Measurements from ENCODE around the gene ZNF770. TPM values are rescaled to one million over a fixed set of nuclear protein-coding genes. Genes with fewer than 3 reads are reported as not detected.
"Not testable (repeated sequence)": the region's sequence is repeated elsewhere in the genome, so short reads cannot be mapped to it uniquely, and the experiment has no call there.

The ZNF770 gene
- total RNA-seq, 1 experiment from 2014 or later = 28.7 TPM

- in situ Hi-C loops (cut with HindIII; ENCODE audit: low pct_unique_long_range_greater_than_20kb, low sequenced_read_pairs) = no loop called here
- DNase-seq (ENCODE audit: low read depth, low spot score) = no peak
Measured at GRCh38 chr15:34986771-34987480, 1.2 kb downstream of the ZNF770 start.

- in situ Hi-C loops (cut with HindIII; ENCODE audit: low pct_unique_long_range_greater_than_20kb, low sequenced_read_pairs) = no loop called here
- DNase-seq (ENCODE audit: low read depth, low spot score) = no peak
Measured at GRCh38 chr15:34986326-34986725, 1.8 kb downstream of the ZNF770 start.

- DNase-seq (ENCODE audit: low read depth, low spot score) = no peak
- in situ Hi-C loops (cut with HindIII; ENCODE audit: low pct_unique_long_range_greater_than_20kb, low sequenced_read_pairs) = no loop called here
Measured at GRCh38 chr15:34984889-34985630, 3.0 kb downstream of the ZNF770 start.

GRCh38 chr15:34976743-34977142, 11.3 kb downstream of the ZNF770 start:
- DNase-seq (ENCODE audit: low read depth, low spot score) = no peak
- in situ Hi-C loops (cut with HindIII; ENCODE audit: low pct_unique_long_range_greater_than_20kb, low sequenced_read_pairs) = no loop called here

- no peak for DNase-seq (ENCODE audit: low read depth, low spot score)
- in situ Hi-C loops (cut with HindIII; ENCODE audit: low pct_unique_long_range_greater_than_20kb, low sequenced_read_pairs) = no loop called here
Measured at GRCh38 chr15:34976073-34976472, 12.0 kb downstream of the ZNF770 start.

- no peak for DNase-seq (ENCODE audit: low read depth, low spot score)
- in situ Hi-C loops (cut with HindIII; ENCODE audit: low pct_unique_long_range_greater_than_20kb, low sequenced_read_pairs) = no loop called here
Measured at GRCh38 chr15:34973512-34973911, 14.6 kb downstream of the ZNF770 start.

GRCh38 chr15:34970098-34970643, 17.9 kb downstream of the ZNF770 start:
- DNase-seq (ENCODE audit: low read depth, low spot score); in situ Hi-C loops (cut with HindIII; ENCODE audit: low pct_unique_long_range_greater_than_20kb, low sequenced_read_pairs): not testable (repeated sequence)

GRCh38 chr15:34969340-34970097, 18.6 kb downstream of the ZNF770 start, which contains the start of gene AQR:
AQR (minus strand) TSS chr15:34969742; CDS start chr15:34969613, 129 bp downstream.
- in situ Hi-C loops (cut with HindIII; ENCODE audit: low pct_unique_long_range_greater_than_20kb, low sequenced_read_pairs) = no loop called here

GRCh38 chr15:34964277-34964676, 23.8 kb downstream of the ZNF770 start:
- DNase-seq (ENCODE audit: low read depth, low spot score) = no peak
- in situ Hi-C loops (cut with HindIII; ENCODE audit: low pct_unique_long_range_greater_than_20kb, low sequenced_read_pairs) = no loop called here

More at GRCh38 chr15:34969340-34970097, 18.6 kb downstream of the ZNF770 start, which contains the start of gene AQR:
- peak; percentile 98 for DNase-seq (ENCODE audit: low read depth, low spot score)

GRCh38 chr15:34953851-34954250, 34.2 kb downstream of the ZNF770 start:
- no peak for DNase-seq (ENCODE audit: low read depth, low spot score)
- in situ Hi-C loops (cut with HindIII; ENCODE audit: low pct_unique_long_range_greater_than_20kb, low sequenced_read_pairs) = no loop called here

- no peak for DNase-seq (ENCODE audit: low read depth, low spot score)
- in situ Hi-C loops (cut with HindIII; ENCODE audit: low pct_unique_long_range_greater_than_20kb, low sequenced_read_pairs) = no loop called here
Measured at GRCh38 chr15:34952481-34952880, 35.6 kb downstream of the ZNF770 start.

GRCh38 chr15:34951993-34952392, 36.1 kb downstream of the ZNF770 start:
- no peak for DNase-seq (ENCODE audit: low read depth, low spot score)
- in situ Hi-C loops (cut with HindIII; ENCODE audit: low pct_unique_long_range_greater_than_20kb, low sequenced_read_pairs) = no loop called here

GRCh38 chr15:34944936-34945335, 43.2 kb downstream of the ZNF770 start:
- no peak for DNase-seq (ENCODE audit: low read depth, low spot score)
- in situ Hi-C loops (cut with HindIII; ENCODE audit: low pct_unique_long_range_greater_than_20kb, low sequenced_read_pairs) = no loop called here

GRCh38 chr15:34943711-34944110, 44.4 kb downstream of the ZNF770 start:
- no peak for DNase-seq (ENCODE audit: low read depth, low spot score)
- in situ Hi-C loops (cut with HindIII; ENCODE audit: low pct_unique_long_range_greater_than_20kb, low sequenced_read_pairs) = no loop called here

- DNase-seq (ENCODE audit: low read depth, low spot score); in situ Hi-C loops (cut with HindIII; ENCODE audit: low pct_unique_long_range_greater_than_20kb, low sequenced_read_pairs): not testable (repeated sequence)
Measured at GRCh38 chr15:34943264-34943663, 44.8 kb downstream of the ZNF770 start.

GRCh38 chr15:34942363-34942762, 45.7 kb downstream of the ZNF770 start:
- DNase-seq (ENCODE audit: low read depth, low spot score) = no peak
- in situ Hi-C loops (cut with HindIII; ENCODE audit: low pct_unique_long_range_greater_than_20kb, low sequenced_read_pairs) = no loop called here

GRCh38 chr15:34941831-34942230, 46.3 kb downstream of the ZNF770 start:
- no peak for DNase-seq (ENCODE audit: low read depth, low spot score)
- in situ Hi-C loops (cut with HindIII; ENCODE audit: low pct_unique_long_range_greater_than_20kb, low sequenced_read_pairs) = no loop called here

GRCh38 chr15:34941185-34941698, 46.8 kb downstream of the ZNF770 start:
- DNase-seq (ENCODE audit: low read depth, low spot score) = no peak

More at GRCh38 chr15:34941185-34941698, 46.8 kb downstream of the ZNF770 start:
- in situ Hi-C loops (cut with HindIII; ENCODE audit: low pct_unique_long_range_greater_than_20kb, low sequenced_read_pairs) = no loop called here

Data from SK-MEL-5 (cell line).